Nucleus accumbens (tissue), 56 donors: ENCODE measurements around the gene TLR9.

Experiments used
- DNase-seq, 56 donors: peaks; one replicate each; lab custom pipeline; 2025; lab: John Stamatoyannopoulos, UW

Gene TLR9

GRCh38 chr3:52221141-52221562 is 4.3 kb downstream of the TLR9 start:
- DNase-seq: no peak

GRCh38 chr3:52220380-52221026 is 4.9 kb downstream of the TLR9 start:
- DNase-seq: peak in 48 of 56 donors; percentile 26 to 91 (median 66)

- DNase-seq: no peak
These were observed 6.4 kb downstream of the TLR9 start for GRCh38 chr3:52218937-52219650.

GRCh38 chr3:52218454-52218853 is 7.0 kb downstream of the TLR9 start:
- no peak for DNase-seq

- no peak for DNase-seq
These were observed 7.4 kb downstream of the TLR9 start for GRCh38 chr3:52218026-52218425.

GRCh38 chr3:52217409-52217805 is 8.0 kb downstream of the TLR9 start:
- no peak for DNase-seq

GRCh38 chr3:52216585-52217408 is 8.6 kb downstream of the TLR9 start:
- peak in 1 of 56 donors; percentile 16 for DNase-seq

GRCh38 chr3:52215351-52215750 is 10.1 kb downstream of the TLR9 start:
- no peak for DNase-seq

GRCh38 chr3:52213901-52214300 is 11.5 kb downstream of the TLR9 start:
- DNase-seq: no peak

GRCh38 chr3:52213005-52213404 is 12.4 kb downstream of the TLR9 start:
- DNase-seq: no peak

- no peak for DNase-seq
These were observed 14.1 kb downstream of the TLR9 start for GRCh38 chr3:52211268-52211891.

- no peak for DNase-seq
These were observed 14.8 kb downstream of the TLR9 start for GRCh38 chr3:52210550-52211046.

GRCh38 chr3:52210037-52210436 is 15.4 kb downstream of the TLR9 start:
- DNase-seq: no peak

GRCh38 chr3:52208556-52208955 is 16.9 kb downstream of the TLR9 start:
- DNase-seq: no peak

GRCh38 chr3:52205727-52206372 is 19.6 kb downstream of the TLR9 start:
- DNase-seq: no peak

GRCh38 chr3:52204337-52205073 is 20.9 kb downstream of the TLR9 start:
- DNase-seq: no peak

GRCh38 chr3:52203701-52204100 is 21.7 kb downstream of the TLR9 start:
- DNase-seq: no peak

GRCh38 chr3:52202384-52203077 is 22.9 kb downstream of the TLR9 start:
- no peak for DNase-seq
